ENCODE measurements around the gene ADO. TPM values are rescaled to one million over a fixed set of nuclear protein-coding genes. Genes with fewer than 3 reads are reported as not detected.

The ADO gene
- total RNA-seq, 6 experiments from 2014 or later: 13.7 to 19.2 (median 16.5) TPM

DNA sequence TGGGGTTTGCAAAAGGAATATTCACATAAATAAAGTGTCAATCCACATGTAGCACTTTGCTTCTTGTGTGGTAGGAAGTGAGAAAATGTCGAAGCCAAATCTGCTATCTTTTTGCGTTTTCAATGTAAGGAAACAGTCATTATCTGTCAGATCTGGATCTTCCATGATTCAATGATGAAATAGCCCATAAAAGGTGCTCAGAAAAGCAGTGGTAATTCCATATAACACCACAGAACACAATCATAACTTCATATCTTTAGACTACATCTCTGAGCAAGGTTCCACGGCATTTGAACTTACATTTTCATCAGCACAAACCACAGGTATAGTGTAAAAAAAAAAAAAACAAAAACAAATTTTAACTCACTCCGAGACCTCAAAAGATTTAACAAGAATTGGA lies 51.5 kb downstream of the ADO start:
- TF ChIP-seq, protein P1, sequence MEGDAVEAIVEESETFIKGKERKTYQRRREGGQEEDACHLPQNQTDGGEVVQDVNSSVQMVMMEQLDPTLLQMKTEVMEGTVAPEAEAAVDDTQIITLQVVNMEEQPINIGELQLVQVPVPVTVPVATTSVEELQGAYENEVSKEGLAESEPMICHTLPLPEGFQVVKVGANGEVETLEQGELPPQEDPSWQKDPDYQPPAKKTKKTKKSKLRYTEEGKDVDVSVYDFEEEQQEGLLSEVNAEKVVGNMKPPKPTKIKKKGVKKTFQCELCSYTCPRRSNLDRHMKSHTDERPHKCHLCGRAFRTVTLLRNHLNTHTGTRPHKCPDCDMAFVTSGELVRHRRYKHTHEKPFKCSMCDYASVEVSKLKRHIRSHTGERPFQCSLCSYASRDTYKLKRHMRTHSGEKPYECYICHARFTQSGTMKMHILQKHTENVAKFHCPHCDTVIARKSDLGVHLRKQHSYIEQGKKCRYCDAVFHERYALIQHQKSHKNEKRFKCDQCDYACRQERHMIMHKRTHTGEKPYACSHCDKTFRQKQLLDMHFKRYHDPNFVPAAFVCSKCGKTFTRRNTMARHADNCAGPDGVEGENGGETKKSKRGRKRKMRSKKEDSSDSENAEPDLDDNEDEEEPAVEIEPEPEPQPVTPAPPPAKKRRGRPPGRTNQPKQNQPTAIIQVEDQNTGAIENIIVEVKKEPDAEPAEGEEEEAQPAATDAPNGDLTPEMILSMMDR (IDR thresholded peaks at IDR 0.05): no peak
- Mint-ChIP-seq H3K9me3 (no peaks in the 10 kb centered on the region), H3K27ac (no peak overlapping the region), H3K27me3 (ENCODE audit: insufficient read depth) (peaks cover 12% of the 10 kb centered on the region), H3K36me3 (ENCODE audit: low read depth) (no peaks in the 10 kb centered on the region), H3K4me1 (ENCODE audit: low read depth) (no peaks in the 10 kb centered on the region), H3K4me3 (no peak overlapping the region)
- DNase-seq: no peak

Other genes starting within 250 kb of the ADO start
- under 1 TPM; 0.13 to 0.64 (median 0.26) TPM for gene EGR2, start 11.6 kb downstream of the ADO start, total RNA-seq (2021; fragmentation: NEBNext Ultra II Directional; extraction: Animal tissue kit (Norgen Biotek cat#: 25700))

All from HFFc6 (cell line).